Smooth muscle cell (in vitro differentiated cells): ENCODE measurements around the gene ARSB. TPM values are rescaled to one million over a fixed set of nuclear protein-coding genes. Genes with fewer than 3 reads are reported as not detected.

ENCODE experiments used
- DNase-seq: peaks from one replicate; lab custom pipeline; 2025; ENCODE audit not compliant: unreplicated experiment; lab: John Stamatoyannopoulos, UW
- H2AFZ ChIP-seq: fragments of 200-600 bp; sonication (generic); 2 replicates; pipeline ENCODE4 v1.6.0; 2016; ENCODE audit warnings: antibody characterized with exemption, low read depth, mild to moderate bottlenecking
- H3F3A ChIP-seq: fragments of 200-600 bp; sonication (generic); 2 replicates; pipeline ENCODE4 v1.6.0; 2017; ENCODE audit warnings: antibody characterized with exemption, low read depth
- H3K27ac ChIP-seq: fragments of 200-600 bp; sonication (generic); 2 replicates; pipeline ENCODE4 v1.5.1; 2016; ENCODE audit warnings: low read depth, mild to moderate bottlenecking
- H3K27me3 ChIP-seq: fragments of 200-600 bp; sonication (generic); 2 replicates; pipeline ENCODE4 v1.6.1; 2016; ENCODE audit warnings: low read depth, mild to moderate bottlenecking
- H3K36me3 ChIP-seq: fragments of 200-600 bp; sonication (generic); 2 replicates; pipeline ENCODE4 v1.5.1; 2016; ENCODE audit warnings: low read depth
- H3K4me1 ChIP-seq: fragments of 200-600 bp; sonication (generic); 2 replicates; pipeline ENCODE4 v1.5.1; 2016; ENCODE audit warnings: low read depth
- H3K4me2 ChIP-seq: fragments of 200-600 bp; sonication (generic); 2 replicates; pipeline ENCODE4 v1.6.0; 2016; ENCODE audit warnings: mild to moderate bottlenecking
- H3K4me3 ChIP-seq: fragments of 200-600 bp; sonication (generic); 2 replicates; pipeline ENCODE4 v1.5.1; 2016; ENCODE audit warnings: mild to moderate bottlenecking
- H3K79me2 ChIP-seq: fragments of 200-600 bp; sonication (generic); 2 replicates; pipeline ENCODE4 v1.6.0; 2016; ENCODE audit warnings: low read depth, mild to moderate bottlenecking
- H3K9ac ChIP-seq: fragments of 200-600 bp; sonication (generic); 2 replicates; pipeline ENCODE4 v1.6.0; 2016; ENCODE audit warnings: low read depth
- H3K9me3 ChIP-seq: fragments of 200-600 bp; sonication (generic); replicated peaks from 2 replicates; pipeline ENCODE4 v1.5.1; 2016; ENCODE audit warnings: low read depth
- H4K20me1 ChIP-seq: fragments of 200-600 bp; sonication (generic); 2 replicates; pipeline ENCODE4 v1.6.0; 2016; ENCODE audit warnings: low read depth
- CTCF ChIP-seq: fragments of 200-600 bp; sonication (generic); IDR thresholded peaks from 2 replicates; pipeline ENCODE4 v1.5.1; 2017; ENCODE audit warnings: borderline replicate concordance, mild to moderate bottlenecking, antibody characterized with exemption; ENCODE audit not compliant: insufficient read depth, poor library complexity, severe bottlenecking
- WGBS: methylation state at CpG from one replicate; pipeline ENCODE4 v1.1.7; 2016; ENCODE audit warnings: low lambda C conversion rate; 5-methylcytosine and 5-hydroxymethylcytosine counted together
- polyA plus RNA-seq: library from polyadenylated mRNA; unstranded; fragments of >200 nt; fragmentation: Nextera tagmentation; extraction: Ambion mirVana; gene quantifications from 2 replicates; pipeline ENCODE4 v1.2.1, GENCODE V29; 2016
- total RNA-seq: library from RNA; depleted of rRNA; stranded (reverse); fragments of >200 nt; gene quantifications from 2 replicates; pipeline ENCODE4 v1.2.3, GENCODE V29; 2014

Gene ARSB
- total and polyA plus RNA-seq, 2 experiments from 2014 or later: 17.5 to 23.2 TPM

- 53% methylated on average over 5 of the region's 5 CpGs for WGBS
- Histone ChIP-seq H3K27ac (no peak overlapping the region), H3K4me3 (no peak overlapping the region), H4K20me1 (no peaks in the 10 kb centered on the region), H2AFZ (no peak overlapping the region), H3K36me3 (no peaks in the 10 kb centered on the region), H3K27me3 (no peaks in the 10 kb centered on the region), H3K9me3 (no peaks in the 10 kb centered on the region), H3K9ac (no peak overlapping the region), H3K4me2 (peak overlapping the region; percentile 2), H3K79me2 (no peaks in the 10 kb centered on the region), H3K4me1 (peaks cover 16% of the 10 kb centered on the region), H3F3A (peaks cover 11% of the 10 kb centered on the region)
- TF ChIP-seq CTCF: no peak
- DNase-seq: no peak
These were observed 173.8 kb downstream of the ARSB start for GRCh38 chr5:78811121-78811817.

GRCh38 chr5:78810098-78810920 lies 174.8 kb downstream of the ARSB start:
- no peak for TF ChIP-seq CTCF
- H3K4me2 ChIP-seq: peak overlapping the region; percentile 2
- no peaks in the 10 kb centered on the region for H3K9me3 ChIP-seq
- H3F3A ChIP-seq: peaks cover 11% of the 10 kb centered on the region
- H4K20me1 ChIP-seq: no peaks in the 10 kb centered on the region
- H2AFZ ChIP-seq: peak overlapping the region; percentile 43
- DNase-seq: no peak
- no peaks in the 10 kb centered on the region for H3K36me3 ChIP-seq
- no peaks in the 10 kb centered on the region for H3K27me3 ChIP-seq
- no peak overlapping the region for H3K9ac ChIP-seq
- peak overlapping the region; percentile 53 for H3K27ac ChIP-seq
- H3K79me2 ChIP-seq: no peaks in the 10 kb centered on the region
- H3K4me1 ChIP-seq: peaks cover 16% of the 10 kb centered on the region
- no peak overlapping the region for H3K4me3 ChIP-seq
- WGBS: 87% methylated on average over 6 of the region's 6 CpGs

- Histone ChIP-seq H3F3A (peaks cover 11% of the 10 kb centered on the region), H3K4me1 (peaks cover 16% of the 10 kb centered on the region), H3K79me2 (no peaks in the 10 kb centered on the region), H3K4me2 (no peak overlapping the region), H4K20me1 (no peaks in the 10 kb centered on the region), H3K27ac (no peak overlapping the region), H3K9me3 (no peaks in the 10 kb centered on the region), H2AFZ (no peak overlapping the region), H3K36me3 (no peaks in the 10 kb centered on the region), H3K27me3 (no peaks in the 10 kb centered on the region), H3K4me3 (no peak overlapping the region), H3K9ac (no peak overlapping the region)
- no peak for DNase-seq
- 84% methylated on average over 9 of the region's 11 CpGs for WGBS
- TF ChIP-seq CTCF: no peak
These were observed 175.7 kb downstream of the ARSB start for GRCh38 chr5:78809444-78809843.
